ENCODE results near the gene SLC25A39.

- TF ChIP-seq CTCF (IDR thresholded peaks at IDR 0.05), result no peak
- TF ChIP-seq POLR2A (IDR thresholded peaks at IDR 0.05), result no peak
Observed at GRCh38 chr17:44293509-44294226, 31.0 kb downstream of the SLC25A39 start.

Data from body of pancreas (tissue), 4 donors.